Hepatic stellate cell (primary cell): ENCODE measurements around the gene HERC4.

Experiments
- DNase-seq: peaks from one replicate; pipeline ENCODE4 v3.0.0; 2011; ENCODE audit warnings: low spot score

HERC4 gene

DNA sequence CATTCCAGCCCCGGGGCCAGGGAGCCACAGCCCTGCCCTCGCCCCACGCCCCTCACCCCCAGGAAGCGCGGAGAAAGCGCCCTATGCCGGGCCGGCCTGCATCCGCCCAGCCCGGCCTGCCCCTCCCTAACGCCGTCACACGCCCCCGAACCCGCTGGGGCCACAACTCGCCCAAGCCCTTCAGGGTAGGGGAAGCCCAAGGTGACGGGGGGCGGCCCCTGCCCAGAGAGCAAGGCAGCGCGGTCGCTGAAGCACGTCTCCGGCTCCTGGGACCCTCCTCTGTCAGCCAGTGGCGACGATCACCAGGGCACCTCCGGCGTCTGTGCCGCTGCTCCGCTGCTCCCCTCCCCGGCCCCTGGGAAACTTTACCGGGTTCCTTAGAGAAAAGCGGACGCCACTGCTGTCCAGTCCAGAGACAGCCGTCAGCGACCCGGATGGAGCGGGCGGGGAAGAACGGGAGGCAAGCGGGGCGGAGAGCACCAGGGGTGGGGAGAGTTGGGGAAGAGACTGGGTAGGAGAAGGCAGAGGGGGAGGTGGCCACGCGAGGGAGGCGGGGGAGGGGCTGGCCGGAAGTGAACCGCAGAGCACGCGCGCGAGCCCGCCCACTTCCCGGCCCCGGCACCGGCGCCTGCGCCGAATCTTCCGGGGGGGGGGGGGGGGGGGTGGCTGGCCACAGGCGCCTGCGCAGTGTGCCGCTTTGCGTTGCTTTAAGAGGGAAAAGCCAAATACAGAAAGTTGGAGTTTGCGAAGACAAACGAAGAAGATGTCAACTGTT lies at the start of gene HERC4:
HERC4 (minus strand) TSS at position 509 of the 775 bp plus-strand sequence. CDS start 2,175 bp downstream, outside the sequence.
- DNase-seq, result peak; percentile 95

GRCh38 chr10:68124718-68125117 lies 49.6 kb upstream of the HERC4 start:
- no peak for DNase-seq

DNA sequence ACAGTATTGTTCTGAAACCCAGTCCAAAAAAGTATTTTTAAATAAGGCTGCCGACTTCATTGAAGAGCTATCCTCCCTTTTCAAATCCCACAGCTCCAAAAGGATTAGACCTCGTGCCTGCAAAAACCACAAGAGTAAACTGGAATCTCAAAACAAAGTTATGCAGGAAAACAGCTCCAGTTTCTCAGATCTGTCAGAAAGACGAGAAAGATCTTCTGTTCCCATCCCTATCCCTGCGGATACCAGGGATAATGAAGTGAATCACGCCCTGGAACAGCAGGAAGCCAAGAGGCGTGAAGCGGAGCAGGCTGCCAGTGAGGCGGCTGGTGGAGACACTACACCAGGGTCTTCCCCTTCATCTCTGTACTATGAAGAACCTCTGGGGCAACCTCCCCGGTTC lies 46.8 kb upstream of the HERC4 start:
- no peak for DNase-seq

GRCh38 chr10:68121020-68121743 lies 46.1 kb upstream of the HERC4 start:
- no peak for DNase-seq

- no peak for DNase-seq
Measured at GRCh38 chr10:68118657-68119056, 43.6 kb upstream of the HERC4 start.

GRCh38 chr10:68112837-68113236 lies 37.8 kb upstream of the HERC4 start:
- DNase-seq, result no peak

GRCh38 chr10:68111584-68111983 lies 36.5 kb upstream of the HERC4 start:
- DNase-seq, result no peak

DNA sequence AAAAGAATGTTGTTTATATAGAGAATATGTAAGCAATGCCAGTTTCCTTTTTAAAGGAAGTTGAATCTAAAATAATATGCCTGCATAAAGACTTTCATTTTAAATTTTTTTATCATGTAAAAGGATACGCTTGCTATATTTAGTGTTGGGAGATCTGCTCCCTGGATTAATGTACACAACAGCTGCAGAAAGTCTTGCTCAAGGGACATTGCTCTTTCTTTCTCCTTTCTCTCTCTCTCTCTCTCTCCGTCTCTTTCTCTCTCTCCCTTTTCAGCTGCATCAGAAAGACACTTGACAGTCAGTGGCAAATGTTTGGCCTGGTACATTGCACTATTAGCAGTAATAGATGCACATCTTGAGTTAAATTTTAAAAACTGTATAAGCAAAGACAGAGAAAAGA lies 34.9 kb upstream of the HERC4 start:
- DNase-seq, result no peak

- DNase-seq, result no peak
Measured at GRCh38 chr10:68109331-68109730, 34.2 kb upstream of the HERC4 start, which contains the start of gene MYPN. MYPN (plus strand) TSS chr10:68109488; CDS start chr10:68121439, 11,951 bp downstream.

DNA sequence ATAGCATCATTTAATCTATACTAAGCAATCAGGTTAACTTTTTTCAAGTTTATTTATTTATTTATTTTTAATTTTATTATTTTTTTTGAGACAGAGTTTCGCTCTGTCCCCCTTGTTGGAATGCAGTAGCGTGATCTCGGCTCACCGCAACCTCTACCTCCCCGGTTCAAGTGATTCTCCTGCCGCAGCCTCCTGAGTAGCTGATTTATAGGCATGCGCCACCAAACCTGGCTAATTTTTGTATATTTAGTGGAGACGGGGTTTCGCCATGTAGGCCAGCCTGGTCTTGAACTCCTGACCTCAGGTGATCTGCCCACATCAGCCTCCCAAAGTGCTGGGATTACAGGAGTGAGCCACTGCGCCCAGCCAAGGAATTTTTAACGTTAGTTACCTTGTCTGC lies 33.6 kb upstream of the HERC4 start:
- no peak for DNase-seq

GRCh38 chr10:68108051-68108450 lies 33.0 kb upstream of the HERC4 start:
- DNase-seq, result no peak

GRCh38 chr10:68107651-68108050 lies 32.6 kb upstream of the HERC4 start:
- no peak for DNase-seq

DNA sequence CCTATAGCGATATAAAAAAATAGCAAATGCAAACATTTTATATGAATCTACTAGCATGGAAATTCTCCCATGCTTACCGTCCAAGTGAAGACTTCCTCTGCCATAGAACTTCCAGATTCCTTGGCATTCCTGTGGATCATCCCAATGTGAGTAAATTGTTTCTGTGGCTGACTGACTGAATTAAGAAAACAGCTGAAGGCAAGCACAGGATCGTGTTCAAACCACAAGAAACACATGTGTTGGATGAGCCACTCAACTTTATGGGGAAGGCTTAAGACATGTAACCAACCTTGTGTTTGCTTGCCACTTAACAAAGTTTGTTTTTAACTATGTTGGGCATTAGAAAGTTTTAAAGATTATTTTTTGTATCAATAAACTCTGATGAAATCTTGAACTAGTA lies 31.6 kb upstream of the HERC4 start:
- peak; percentile 44 for DNase-seq

GRCh38 chr10:68105820-68106219 lies 30.7 kb upstream of the HERC4 start:
- peak; percentile 37 for DNase-seq

DNA sequence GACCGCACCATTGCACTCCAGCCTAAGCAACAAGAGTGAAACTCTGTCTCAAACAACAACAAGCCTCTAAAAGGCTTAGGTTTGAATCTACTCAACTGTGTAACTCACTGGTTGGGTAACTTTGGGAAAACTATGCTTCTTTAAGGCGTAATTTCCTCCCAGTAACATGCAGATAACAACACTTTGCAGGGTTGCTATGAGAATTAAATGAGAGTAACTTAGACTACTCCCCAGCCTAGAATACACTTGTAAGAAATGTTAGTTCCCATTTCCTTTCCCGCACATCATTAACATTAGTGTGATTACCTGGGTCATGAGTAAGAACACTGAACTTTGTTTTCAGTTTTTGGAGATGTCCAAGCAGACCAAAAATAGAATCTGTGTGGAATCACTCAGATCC lies 28.8 kb upstream of the HERC4 start:
- DNase-seq, result no peak

- no peak for DNase-seq
Measured at GRCh38 chr10:68103261-68103878, 28.3 kb upstream of the HERC4 start.

- no peak for DNase-seq
Measured at GRCh38 chr10:68101066-68101465, 26.0 kb upstream of the HERC4 start.

DNA sequence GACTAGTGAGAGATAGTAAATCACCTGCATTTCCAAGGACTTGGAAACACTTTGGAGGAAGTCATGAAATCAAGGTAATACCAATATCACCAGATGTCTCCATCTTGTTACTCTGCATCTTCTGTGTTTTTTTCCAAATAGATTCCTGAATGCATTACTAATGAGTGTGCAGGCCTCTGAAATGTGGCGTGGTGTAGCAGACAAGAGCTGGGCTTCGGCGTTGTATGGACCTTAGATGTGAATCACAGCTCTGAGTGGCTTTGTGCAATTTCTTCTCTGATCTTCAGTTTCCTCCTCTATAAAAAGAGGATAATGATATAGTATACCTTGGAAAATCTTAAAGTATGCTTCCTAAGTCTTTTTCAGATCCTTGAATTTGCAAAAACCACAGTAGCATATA lies 24.7 kb upstream of the HERC4 start:
- DNase-seq, result peak; percentile 29

GRCh38 chr10:68096913-68097516 lies 21.9 kb upstream of the HERC4 start:
- DNase-seq, result no peak

GRCh38 chr10:68095153-68095552 lies 20.1 kb upstream of the HERC4 start:
- DNase-seq, result peak; percentile 41

- DNase-seq, result no peak
Measured at GRCh38 chr10:68092512-68092911, 17.4 kb upstream of the HERC4 start.

GRCh38 chr10:68090586-68090985 lies 15.5 kb upstream of the HERC4 start:
- no peak for DNase-seq

- no peak for DNase-seq
Measured at GRCh38 chr10:68088740-68089139, 13.7 kb upstream of the HERC4 start.
